Activated CD8-positive, alpha-beta T cell treated with anti-CD3 and anti-CD28 coated beads for 36 hours (primary cell): ENCODE measurements around the gene NPAS1. TPM values are rescaled to one million over a fixed set of nuclear protein-coding genes. Genes with fewer than 3 reads are reported as not detected.
A peak's percentile ranks its signal among the peaks of the same experiment; 100 is the strongest.

Experiments
- ATAC-seq: fragments of 200-7000 bp; cut with Tn5 transposase; one replicate; pipeline ENCODE4 v1.10.0; 2021; ENCODE audit warnings: mild to moderate bottlenecking, moderate library complexity
- CTCF ChIA-PET: fragments of 350-600 bp; sonication (Branson Sonifier 250); formaldehyde crosslinking; loops from one replicate; lab custom pipeline; 2021; ENCODE audit warnings: antibody characterized with exemption; lab: Charles Lee
- POLR2A ChIA-PET: fragments of 350-600 bp; sonication (Branson Sonifier 250); formaldehyde crosslinking; loops from one replicate; lab custom pipeline; 2021; ENCODE audit warnings: antibody characterized with exemption; lab: Charles Lee
- DNase-seq: peaks from one replicate; pipeline ENCODE4 v3.0.0-alpha.2; 2020
- H3K27ac Mint-ChIP-seq: one replicate; pipeline ENCODE4 v1.8.0; 2021; ENCODE audit warnings: mild to moderate bottlenecking, mixed read lengths
- H3K27me3 Mint-ChIP-seq: one replicate; pipeline ENCODE4 v1.8.0; 2021; ENCODE audit warnings: mixed read lengths
- H3K36me3 Mint-ChIP-seq: one replicate; pipeline ENCODE4 v1.8.0; 2021; ENCODE audit warnings: low read depth, mixed read lengths
- H3K4me1 Mint-ChIP-seq: one replicate; pipeline ENCODE4 v1.8.0; 2021; ENCODE audit warnings: low read depth, mixed read lengths
- H3K4me3 Mint-ChIP-seq: one replicate; pipeline ENCODE4 v1.8.0; 2021; ENCODE audit warnings: mild to moderate bottlenecking, moderate library complexity, mixed read lengths
- H3K9me3 Mint-ChIP-seq: one replicate; pipeline ENCODE4 v1.8.0; 2021; ENCODE audit warnings: mixed read lengths
- CTCF ChIP-seq: fragments of 200-600 bp; IDR thresholded peaks from one replicate; pipeline ENCODE4 v1.8.0; 2022; ENCODE audit warnings: antibody characterized with exemption, mild to moderate bottlenecking
- intact Hi-C: fragments of 100-400 bp; cut with micrococcal nuclease; formaldehyde crosslinking; loops from one replicate; pipeline ENCODE4 v1.10.0; 2022
- total RNA-seq, 2 experiments: library from RNA; stranded (reverse); gene quantifications; one replicate each; pipeline ENCODE4 v1.2.3, GENCODE V29; 2021

The NPAS1 gene
- under 1 TPM; 0.27 to 0.65 TPM for total RNA-seq

DNA sequence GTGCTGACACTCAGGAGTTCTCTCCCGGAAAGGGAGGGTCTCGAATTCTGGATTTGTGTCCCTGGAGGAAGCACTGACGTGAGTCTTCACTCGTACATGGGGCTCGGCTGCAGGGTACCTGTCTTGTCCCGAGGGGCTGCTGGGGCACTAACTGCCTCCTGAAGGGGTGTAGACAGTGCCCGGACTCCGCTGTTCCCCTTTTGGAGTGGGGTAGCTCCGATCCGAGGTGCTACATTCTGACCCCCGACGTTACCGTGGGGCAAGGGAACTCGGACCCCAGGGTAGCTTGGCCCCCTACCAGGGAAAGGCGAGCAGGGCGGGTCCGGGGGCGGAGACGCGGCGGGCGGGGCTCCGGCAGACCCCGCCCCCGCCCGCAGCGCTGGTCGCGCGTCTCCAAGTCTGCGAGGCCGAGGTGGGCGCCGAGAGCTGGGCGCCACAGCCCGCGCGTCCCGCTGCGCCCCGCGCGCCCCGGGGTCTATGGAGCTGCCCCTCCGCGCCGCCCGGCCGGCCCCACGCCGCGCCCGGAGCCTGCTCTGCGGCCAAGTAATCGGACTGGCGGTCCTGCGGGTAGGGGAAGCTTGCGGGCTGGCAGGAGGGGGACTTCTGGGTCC lies at the start of gene NPAS1:
Gene NPAS1, plus strand, starts transcription at position 407 of the 611 bp plus-strand sequence. CDS start 1,211 bp downstream, outside the sequence.
- intact Hi-C loops, result no loop called here
- Mint-ChIP-seq H3K9me3 (no peaks in the 10 kb centered on the region), H3K36me3 (no peaks in the 10 kb centered on the region), H3K4me3 (no peak within 1 kb of the TSS), H3K4me1 (peaks cover 8% of the 10 kb centered on the region), H3K27me3 (peaks cover 43% of the 10 kb centered on the region), H3K27ac (no peak within 1 kb of the TSS)
- TF ChIP-seq CTCF, result no peak
- ATAC-seq (peak; percentile 50), DNase-seq (no peak)
- ChIA-PET CTCF (interaction anchor here (1.1 to 1.3 kb wide), 3 partner anchors 17 to 225 kb away, joined by 3 to 5 read pairs (median 4); no protein-coding TSS in a partner anchor), POLR2A (interaction anchor here (1.1 to 1.6 kb wide), 4 partner anchors 11 to 94 kb away, joined by 3 to 5 read pairs (median 4); partner anchors contain the start of genes TMEM160 and ZC3H4)

DNA sequence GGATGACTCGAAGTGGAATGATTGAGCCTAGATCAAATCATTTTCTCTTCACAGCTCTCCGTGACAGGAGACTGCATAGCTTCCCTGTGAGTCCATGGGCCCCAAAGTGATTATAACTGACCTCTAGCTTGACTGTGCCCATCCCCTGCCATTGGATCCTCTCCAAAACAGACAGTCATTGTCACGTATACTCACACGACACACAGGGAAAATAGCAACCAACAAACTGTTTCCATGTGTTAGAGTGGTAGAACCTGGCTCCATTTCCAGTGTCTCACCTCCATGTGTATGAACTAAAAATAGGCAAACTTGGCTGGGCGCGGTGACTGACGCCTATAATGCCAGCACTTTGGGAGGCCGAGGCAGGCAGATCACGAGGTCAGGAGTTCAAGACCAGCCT lies 48.8 kb upstream of the NPAS1 start:
- POLR2A ChIA-PET, result no interaction called here
- DNase-seq (no peak), ATAC-seq (no peak)
- TF ChIP-seq CTCF, result no peak
- Mint-ChIP-seq H3K36me3 (peaks cover 2% of the 10 kb centered on the region), H3K9me3 (no peaks in the 10 kb centered on the region), H3K27ac (no peak overlapping the region), H3K4me3 (no peak overlapping the region), H3K27me3 (no peaks in the 10 kb centered on the region), H3K4me1 (peaks cover 17% of the 10 kb centered on the region)
- CTCF ChIA-PET, result interaction anchor here (2.6 kb wide), 1 partner anchor 42 kb away, joined by 8 read pairs; no protein-coding TSS in a partner anchor
- intact Hi-C loops, result no loop called here

- H3K27ac Mint-ChIP-seq, result no peak overlapping the region
- POLR2A ChIA-PET, result no interaction called here
- no peak overlapping the region for H3K4me3 Mint-ChIP-seq
- H3K9me3 Mint-ChIP-seq, result no peaks in the 10 kb centered on the region
- peaks cover 16% of the 10 kb centered on the region for H3K4me1 Mint-ChIP-seq
- intact Hi-C loops, result no loop called here
- no peaks in the 10 kb centered on the region for H3K36me3 Mint-ChIP-seq
- ATAC-seq (no peak), DNase-seq (no peak)
- CTCF ChIA-PET, result no interaction called here
- no peaks in the 10 kb centered on the region for H3K27me3 Mint-ChIP-seq
- no peak for TF ChIP-seq CTCF
Measured at GRCh38 chr19:46972311-46972710, 47.3 kb upstream of the NPAS1 start.

- Mint-ChIP-seq H3K9me3 (no peaks in the 10 kb centered on the region), H3K27ac (no peak overlapping the region), H3K27me3 (no peaks in the 10 kb centered on the region), H3K4me3 (no peak overlapping the region), H3K4me1 (peaks cover 17% of the 10 kb centered on the region), H3K36me3 (no peaks in the 10 kb centered on the region)
- ChIA-PET POLR2A (no interaction called here), CTCF (interaction anchor here (0.9 to 1.7 kb wide), 4 partner anchors 16 to 39 kb away, joined by 3 to 5 read pairs (median 3); no protein-coding TSS in a partner anchor)
- no peak for DNase-seq
- ATAC-seq, result no peak
- intact Hi-C loops, result no loop called here
- TF ChIP-seq CTCF, result no peak
Measured at GRCh38 chr19:46974181-46974580, 45.5 kb upstream of the NPAS1 start.
